A172 (cell line): ENCODE data around the gene TK1. TPM values are rescaled to one million over a fixed set of nuclear protein-coding genes. Genes with fewer than 3 reads are reported as not detected.
"Not testable (repeated sequence)": the region's sequence is repeated elsewhere in the genome, so short reads cannot be mapped to it uniquely, and the experiment has no call there.

Source experiments
- DNase-seq: peaks from one replicate; pipeline ENCODE4 v3.0.0-alpha.2; 2015; ENCODE audit warnings: low spot score
- total RNA-seq: library from RNA; depleted of rRNA; stranded (reverse); fragments of >200 nt; shearing (Covaris generic); gene quantifications from 2 replicates; pipeline ENCODE4 v1.2.3, GENCODE V29; 2014; rRNA removed

The TK1 gene
- 152 and 239 TPM in 2 replicates for total RNA-seq

DNA sequence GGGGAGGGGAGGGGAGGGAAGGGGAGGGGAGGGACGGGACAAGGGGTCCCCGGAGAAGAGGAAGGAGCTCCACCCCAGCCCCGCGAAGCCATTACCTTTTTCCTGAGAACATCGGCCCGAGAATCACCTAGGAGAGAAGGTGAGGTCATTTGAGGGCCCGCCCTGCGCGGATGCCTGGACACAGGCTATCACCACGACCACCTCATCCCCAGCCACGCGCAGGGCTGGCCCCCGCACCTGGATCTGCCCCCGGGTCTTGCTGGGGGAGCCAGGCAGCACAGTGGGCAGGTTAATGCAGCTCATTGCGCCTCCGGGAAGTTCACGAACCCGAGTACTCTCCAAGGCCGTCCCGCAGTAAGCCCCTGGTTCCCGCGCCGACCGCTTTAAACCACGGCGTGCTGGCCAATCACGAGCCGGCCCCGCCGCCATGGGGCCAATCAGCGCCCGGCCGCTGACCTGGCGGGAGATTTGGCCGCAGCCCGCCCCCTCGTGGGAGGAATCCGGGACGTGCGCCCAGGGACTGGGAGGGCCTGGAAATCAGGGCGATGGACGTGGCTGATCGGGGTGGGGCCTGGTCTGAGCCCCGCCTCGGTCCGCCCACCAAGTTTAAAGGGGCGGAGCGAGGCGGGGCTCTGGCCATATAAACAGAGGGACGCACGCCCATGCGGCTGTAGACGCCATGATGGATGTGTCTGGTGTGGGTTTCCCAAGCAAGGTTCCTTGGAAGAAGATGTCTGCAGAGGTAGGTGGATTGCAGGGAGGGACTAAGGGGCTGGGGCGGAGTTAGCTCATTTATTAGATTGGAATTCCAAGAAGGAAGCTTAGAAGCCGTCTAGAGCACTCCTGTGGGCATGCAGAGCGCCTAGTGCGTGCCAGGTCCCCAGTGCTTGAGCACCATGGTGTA, at the start of gene TK1, which contains the start of gene AFMID:
Gene TK1 (minus strand): TSS at position 361 of the 904 bp plus-strand sequence. CDS start 58 bp downstream, at position 303.
Gene AFMID (plus strand): TSS at position 671 of the 904 bp plus-strand sequence. CDS start 9 bp downstream, at position 680.
- DNase-seq, result peak; percentile 93

GRCh38 chr17:78235885-78236284, 49.0 kb upstream of the TK1 start:
- no peak for DNase-seq

- not testable (repeated sequence) for DNase-seq
These were observed 48.2 kb upstream of the TK1 start for GRCh38 chr17:78235022-78235421.

DNA sequence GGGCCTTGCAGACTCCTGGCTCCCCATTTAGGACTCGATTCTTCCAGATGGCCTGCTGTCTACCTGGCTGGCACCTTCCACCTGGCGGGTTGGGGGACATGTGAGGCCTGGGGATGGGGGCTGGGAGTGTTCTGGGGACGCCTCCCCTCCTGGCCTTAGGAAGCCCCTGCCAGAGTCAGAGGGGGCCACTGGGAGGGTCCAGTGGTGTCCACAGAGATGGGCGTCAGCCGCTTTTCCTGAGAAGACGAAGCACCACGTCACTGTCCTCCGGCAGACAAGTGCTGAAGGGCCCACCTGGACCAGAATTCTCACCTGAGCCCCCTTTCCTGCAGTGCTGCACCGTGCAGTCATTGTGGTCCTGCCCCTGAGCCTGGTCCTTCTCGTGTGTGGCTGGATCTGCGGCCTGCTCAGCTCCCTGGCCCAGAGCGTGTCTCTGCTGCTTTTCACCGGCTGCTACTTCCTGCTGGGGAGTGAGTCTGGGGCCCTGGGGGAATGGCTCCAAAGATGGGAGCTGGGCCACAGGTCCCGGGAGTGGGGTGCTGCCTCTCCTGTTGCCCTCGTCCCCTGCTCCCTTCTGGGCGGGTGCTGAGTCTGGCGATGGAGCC, 47.5 kb upstream of the TK1 start:
- DNase-seq, result no peak

GRCh38 chr17:78233678-78234077, 46.8 kb upstream of the TK1 start:
- DNase-seq, result no peak

GRCh38 chr17:78232859-78233173, 46.0 kb upstream of the TK1 start:
- DNase-seq, result no peak

DNA sequence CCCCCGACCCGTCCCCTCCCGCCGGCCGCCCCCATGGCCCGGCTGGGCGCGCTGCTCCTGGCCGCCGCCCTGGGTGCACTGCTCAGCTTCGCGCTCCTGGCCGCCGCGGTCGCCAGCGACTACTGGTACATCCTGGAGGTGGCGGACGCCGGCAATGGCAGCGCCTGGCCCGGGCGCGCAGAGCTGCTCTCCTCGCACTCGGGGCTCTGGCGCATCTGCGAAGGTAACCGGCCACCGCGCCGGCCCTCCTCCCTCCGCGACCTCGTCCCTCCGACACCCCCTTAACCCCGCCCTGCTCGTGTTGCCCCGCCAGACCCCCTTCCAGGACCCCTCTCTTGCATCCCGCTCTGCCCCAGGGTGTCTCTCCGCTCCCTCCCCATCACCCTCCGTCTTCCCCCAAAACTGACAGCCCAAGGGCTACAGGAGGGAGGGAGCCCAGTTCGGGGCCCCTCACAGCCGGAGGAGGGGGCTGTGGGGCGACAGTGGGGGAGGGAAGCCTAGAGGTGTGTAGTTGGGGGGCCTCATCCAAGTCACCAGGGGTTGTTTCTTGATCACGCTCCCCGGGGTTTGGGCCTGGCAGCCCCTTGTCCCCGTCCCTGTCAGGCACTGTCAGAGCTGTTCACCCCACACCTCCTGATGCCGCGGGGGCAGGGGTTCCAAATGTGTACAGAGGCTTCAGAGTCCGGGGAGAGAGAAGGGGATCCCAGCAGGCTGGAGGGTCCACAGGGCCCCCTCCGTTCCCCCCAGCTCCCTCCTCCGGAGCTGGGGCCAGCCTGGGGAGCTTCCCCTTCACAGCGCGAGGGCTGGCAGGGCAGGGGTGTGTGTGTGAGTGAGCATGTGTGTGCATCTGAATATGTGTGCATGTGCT, 45.4 kb upstream of the TK1 start:
- no peak for DNase-seq

- DNase-seq, result no peak
These were observed 44.4 kb upstream of the TK1 start, which contains the start of gene TMEM235 for GRCh38 chr17:78230996-78231935. TSS of gene TMEM235 (plus strand) at chr17:78231631. CDS start at chr17:78232024, 393 bp downstream.

- no peak for DNase-seq
These were observed 43.6 kb upstream of the TK1 start for GRCh38 chr17:78230252-78230962.

- no peak for DNase-seq
These were observed 41.3 kb upstream of the TK1 start for GRCh38 chr17:78228176-78228575.

DNA sequence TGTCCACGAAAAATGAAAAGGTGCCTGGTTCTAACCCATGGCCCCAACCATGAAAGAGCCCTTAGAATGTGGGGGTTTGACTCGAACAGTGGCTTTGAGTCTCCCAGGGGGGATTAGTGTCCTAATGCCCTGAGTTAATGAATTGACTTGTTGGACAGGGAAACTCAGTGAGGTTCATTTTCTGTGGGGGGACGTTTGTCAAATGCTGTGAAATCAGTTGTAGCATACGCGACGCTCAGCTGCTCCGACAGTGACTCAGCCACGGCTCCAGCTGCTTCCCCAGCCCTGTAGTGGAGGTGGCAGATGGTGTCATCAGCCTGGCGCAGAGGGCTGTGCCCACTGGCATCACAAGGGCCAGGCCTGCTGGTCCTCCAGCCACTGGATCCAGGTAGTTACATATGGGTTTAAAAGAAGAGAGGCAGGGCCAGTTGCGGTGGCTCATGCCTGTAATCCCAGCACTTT, 40.6 kb upstream of the TK1 start:
- peak; percentile 64 for DNase-seq

DNA sequence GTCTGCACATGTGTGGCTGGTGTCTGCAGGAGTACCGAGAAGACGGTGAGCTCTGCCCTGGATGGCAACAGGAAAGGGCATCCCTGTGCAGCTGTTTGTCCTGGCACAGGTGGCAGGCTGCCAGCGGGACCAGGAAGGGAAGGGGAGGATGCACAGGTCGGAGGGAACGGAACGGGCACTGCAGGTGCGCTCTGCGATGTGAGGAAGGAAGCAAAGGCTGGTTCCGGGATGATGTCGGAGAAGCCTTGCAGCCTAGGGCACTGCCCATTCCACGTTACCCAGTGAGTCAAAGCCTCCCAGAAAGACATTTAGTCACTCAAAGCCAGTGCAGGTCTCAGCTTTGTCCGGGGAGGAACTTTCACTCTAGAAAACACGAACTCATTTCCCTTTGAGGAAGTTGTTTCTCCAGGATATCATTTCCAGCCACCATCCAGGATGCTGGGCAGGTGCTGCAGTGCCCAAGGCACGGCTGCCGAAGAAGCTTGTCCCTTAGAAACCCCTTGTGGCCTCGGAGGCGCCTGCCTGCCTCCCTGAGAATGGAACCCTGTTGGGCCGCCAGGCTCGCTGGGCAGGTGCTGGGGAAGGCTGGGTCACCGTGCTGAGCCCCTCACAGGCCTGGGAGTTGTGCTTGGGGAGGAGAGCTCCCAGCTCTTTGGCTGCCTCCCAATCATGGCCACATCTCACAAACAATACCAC, 40.1 kb upstream of the TK1 start:
- DNase-seq, result peak; percentile 47

DNA sequence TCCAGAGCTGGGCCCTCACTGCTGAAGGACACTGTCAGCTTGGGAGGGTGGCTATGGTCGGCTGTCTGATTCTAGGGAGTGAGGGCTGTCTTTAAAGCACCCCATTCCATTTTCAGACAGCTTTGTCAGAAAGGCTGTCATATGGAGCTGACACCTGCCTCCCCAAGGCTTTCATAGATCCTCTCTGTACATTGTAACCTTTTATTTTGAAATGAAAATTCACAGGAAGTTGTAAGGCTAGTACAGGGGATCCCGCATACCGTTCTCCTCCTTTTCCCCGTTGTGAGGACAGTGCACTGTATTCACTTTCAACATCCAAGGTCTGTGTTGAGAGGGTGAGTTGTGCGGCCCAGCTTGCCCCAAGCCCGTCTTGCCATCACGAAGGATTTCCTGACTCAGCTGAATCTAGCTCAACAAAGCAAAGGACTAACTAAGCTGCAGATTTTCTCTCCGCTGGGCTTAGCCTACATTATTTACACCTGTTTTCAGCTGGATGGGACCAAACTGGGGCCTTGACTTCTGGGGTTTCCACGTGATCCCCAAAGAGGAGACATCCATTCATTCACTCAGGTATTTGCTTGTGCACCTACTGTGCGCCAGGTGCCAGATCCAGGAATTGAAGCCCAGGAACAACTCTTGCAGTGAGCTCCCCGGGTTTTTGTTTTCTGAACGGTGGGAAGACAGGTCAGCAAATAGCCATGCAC, 39.4 kb upstream of the TK1 start:
- no peak for DNase-seq

GRCh38 chr17:78225088-78225865, 38.4 kb upstream of the TK1 start:
- DNase-seq, result no peak

- no peak for DNase-seq
These were observed 37.6 kb upstream of the TK1 start for GRCh38 chr17:78224231-78225087.

GRCh38 chr17:78223765-78224164, 36.9 kb upstream of the TK1 start:
- no peak for DNase-seq

- no peak for DNase-seq
These were observed 36.2 kb upstream of the TK1 start for GRCh38 chr17:78223061-78223460.
